Muscle of back (tissue), 10 donors: ENCODE data around the gene SEMA4C. TPM values are rescaled to one million over a fixed set of nuclear protein-coding genes. Genes with fewer than 3 reads are reported as not detected.

Experiments used
- polyA plus RNA-seq, 10 donors: library from polyadenylated mRNA; unstranded; fragments of 120-200 nt; gene quantifications; one replicate each; pipeline ENCODE4 v1.2.1, GENCODE V29; 2013; ENCODE audit not compliant: insufficient read length in 10 of 10

SEMA4C gene
- polyA plus RNA-seq, 10 donors: 22.9 to 35.5 (median 28.6) TPM

Other genes with a start within 250 kb of the SEMA4C start
- gene KANSL3, start 231.8 kb downstream of the SEMA4C start, polyA plus RNA-seq: 10 to 100 TPM; 23.7 to 38.7 (median 30.8) TPM
- 1 to 10 TPM in 4 of 10 donors, under 1 TPM in 6; 0.26 to 2.7 (median 0.80) TPM for gene FER1L5, start 227.3 kb downstream of the SEMA4C start, polyA plus RNA-seq
- gene LMAN2L, start 130.0 kb downstream of the SEMA4C start, polyA plus RNA-seq: 10 to 100 TPM; 20.8 to 27.5 (median 25.9) TPM
- gene CNNM4, start 109.2 kb downstream of the SEMA4C start, polyA plus RNA-seq: 10 to 100 TPM; 16.4 to 39.2 (median 29.7) TPM
- gene CNNM3, start 53.8 kb downstream of the SEMA4C start, polyA plus RNA-seq: 10 to 100 TPM; 13.5 to 24.2 (median 18.3) TPM
- 10 to 100 TPM in 4 of 10 donors, 1 to 10 TPM in 6; 5.7 to 18.8 (median 9.0) TPM for gene ANKRD23, start 26.1 kb downstream of the SEMA4C start, polyA plus RNA-seq
- 1 to 10 TPM; 4.2 to 8.7 (median 6.6) TPM for gene ANKRD39, start 12.1 kb downstream of the SEMA4C start, polyA plus RNA-seq
- gene FAM178B, start 116.5 kb upstream of the SEMA4C start, polyA plus RNA-seq: 1 to 10 TPM in 6 of 10 donors, under 1 TPM in 4; 0.37 to 1.5 (median 1.1) TPM
- gene FAHD2B, start 224.8 kb upstream of the SEMA4C start, polyA plus RNA-seq: 10 to 100 TPM in 6 of 10 donors, 1 to 10 TPM in 4; 5.9 to 16.1 (median 10.7) TPM
- gene ANKRD36, start 243.1 kb upstream of the SEMA4C start, polyA plus RNA-seq: 10 to 100 TPM in 7 of 10 donors, 1 to 10 TPM in 3; 5.1 to 20.1 (median 11.8) TPM